GM18498 (cell line): Measurements from ENCODE around the gene COL13A1.

Experiments used
- ATAC-seq: cut with Tn5 transposase; IDR thresholded peaks from one replicate; pipeline ENCODE4 v1.9.1; 2021; ENCODE audit warnings: mild to moderate bottlenecking, moderate library complexity; ENCODE audit not compliant: unreplicated experiment

COL13A1 gene

GRCh38 chr10:69865450-69865849 lies 63.7 kb downstream of the COL13A1 start:
- ATAC-seq: no peak

- no peak for ATAC-seq
These were observed 64.6 kb downstream of the COL13A1 start for GRCh38 chr10:69866246-69866687.

- ATAC-seq: no peak
These were observed 65.2 kb downstream of the COL13A1 start for GRCh38 chr10:69866688-69867461.

GRCh38 chr10:69867699-69868558 lies 66.2 kb downstream of the COL13A1 start:
- no peak for ATAC-seq

GRCh38 chr10:69868821-69869220 lies 67.1 kb downstream of the COL13A1 start:
- ATAC-seq: no peak

- no peak for ATAC-seq
These were observed 67.7 kb downstream of the COL13A1 start for GRCh38 chr10:69869291-69869961.

GRCh38 chr10:69870591-69870990 lies 68.9 kb downstream of the COL13A1 start:
- no peak for ATAC-seq

- ATAC-seq: no peak
These were observed 69.4 kb downstream of the COL13A1 start for GRCh38 chr10:69871074-69871473.

GRCh38 chr10:69872323-69872722 lies 70.6 kb downstream of the COL13A1 start:
- no peak for ATAC-seq

- no peak for ATAC-seq
These were observed 71.5 kb downstream of the COL13A1 start for GRCh38 chr10:69873135-69873639.

- ATAC-seq: no peak
These were observed 72.7 kb downstream of the COL13A1 start for GRCh38 chr10:69874449-69874848.

- no peak for ATAC-seq
These were observed 74.2 kb downstream of the COL13A1 start for GRCh38 chr10:69875856-69876255.

GRCh38 chr10:69876286-69876685 lies 74.6 kb downstream of the COL13A1 start:
- no peak for ATAC-seq

GRCh38 chr10:69876931-69877330 lies 75.2 kb downstream of the COL13A1 start:
- ATAC-seq: no peak

GRCh38 chr10:69878038-69878437 lies 76.3 kb downstream of the COL13A1 start:
- ATAC-seq: no peak

- ATAC-seq: no peak
These were observed 77.2 kb downstream of the COL13A1 start for GRCh38 chr10:69878951-69879350.

GRCh38 chr10:69879634-69880257 lies 78.0 kb downstream of the COL13A1 start:
- ATAC-seq: no peak

GRCh38 chr10:69880301-69881081 lies 78.8 kb downstream of the COL13A1 start:
- no peak for ATAC-seq

GRCh38 chr10:69881202-69881601 lies 79.5 kb downstream of the COL13A1 start:
- no peak for ATAC-seq
